ENCODE results near the gene RNF138. TPM values are rescaled to one million over a fixed set of nuclear protein-coding genes. Genes with fewer than 3 reads are reported as not detected.
"Not testable (repeated sequence)": the region's sequence is repeated elsewhere in the genome, so short reads cannot be mapped to it uniquely, and the experiment has no call there.

Gene RNF138
- total RNA-seq, 4 donors from 2014 or later: 23.8 to 94.8 (median 38.7) TPM

DNA sequence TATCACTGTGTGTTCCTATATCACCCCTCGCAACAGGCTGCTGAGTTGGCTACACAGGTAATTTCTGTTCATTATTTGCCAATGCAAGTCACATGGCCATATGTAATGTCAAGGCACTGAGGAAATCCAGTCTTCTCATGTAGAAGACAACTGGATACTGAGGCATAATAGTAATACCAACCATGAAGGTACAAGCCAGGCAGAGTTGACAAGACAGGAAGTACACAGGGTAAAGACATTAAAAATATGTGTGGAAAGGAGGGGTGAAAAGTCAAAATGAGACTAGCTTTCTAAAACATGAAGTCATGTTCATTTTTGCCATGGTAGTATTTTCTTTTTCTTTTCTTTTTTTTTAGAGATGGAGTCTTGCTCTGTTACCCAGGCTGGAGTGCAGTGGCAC, 17.5 kb upstream of the RNF138 start:
- intact Hi-C loops (cut with DNase I; ENCODE audit: low total_unique reads): no loop called here
- H3K4me3 ChIP-seq: no peak overlapping the region
- DNase-seq: no peak
- no peaks in the 10 kb centered on the region for H3K4me1 ChIP-seq
- H3K9me3 ChIP-seq: no peaks in the 10 kb centered on the region
- no peaks in the 10 kb centered on the region for H3K27me3 ChIP-seq
- TF ChIP-seq POLR2A (IDR thresholded peaks at IDR 0.05): no peak
- TF ChIP-seq, protein P1, sequence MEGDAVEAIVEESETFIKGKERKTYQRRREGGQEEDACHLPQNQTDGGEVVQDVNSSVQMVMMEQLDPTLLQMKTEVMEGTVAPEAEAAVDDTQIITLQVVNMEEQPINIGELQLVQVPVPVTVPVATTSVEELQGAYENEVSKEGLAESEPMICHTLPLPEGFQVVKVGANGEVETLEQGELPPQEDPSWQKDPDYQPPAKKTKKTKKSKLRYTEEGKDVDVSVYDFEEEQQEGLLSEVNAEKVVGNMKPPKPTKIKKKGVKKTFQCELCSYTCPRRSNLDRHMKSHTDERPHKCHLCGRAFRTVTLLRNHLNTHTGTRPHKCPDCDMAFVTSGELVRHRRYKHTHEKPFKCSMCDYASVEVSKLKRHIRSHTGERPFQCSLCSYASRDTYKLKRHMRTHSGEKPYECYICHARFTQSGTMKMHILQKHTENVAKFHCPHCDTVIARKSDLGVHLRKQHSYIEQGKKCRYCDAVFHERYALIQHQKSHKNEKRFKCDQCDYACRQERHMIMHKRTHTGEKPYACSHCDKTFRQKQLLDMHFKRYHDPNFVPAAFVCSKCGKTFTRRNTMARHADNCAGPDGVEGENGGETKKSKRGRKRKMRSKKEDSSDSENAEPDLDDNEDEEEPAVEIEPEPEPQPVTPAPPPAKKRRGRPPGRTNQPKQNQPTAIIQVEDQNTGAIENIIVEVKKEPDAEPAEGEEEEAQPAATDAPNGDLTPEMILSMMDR (IDR thresholded peaks at IDR 0.05): no peak
- no peak overlapping the region for H3K27ac ChIP-seq
- H3K36me3 ChIP-seq: no peaks in the 10 kb centered on the region

DNA sequence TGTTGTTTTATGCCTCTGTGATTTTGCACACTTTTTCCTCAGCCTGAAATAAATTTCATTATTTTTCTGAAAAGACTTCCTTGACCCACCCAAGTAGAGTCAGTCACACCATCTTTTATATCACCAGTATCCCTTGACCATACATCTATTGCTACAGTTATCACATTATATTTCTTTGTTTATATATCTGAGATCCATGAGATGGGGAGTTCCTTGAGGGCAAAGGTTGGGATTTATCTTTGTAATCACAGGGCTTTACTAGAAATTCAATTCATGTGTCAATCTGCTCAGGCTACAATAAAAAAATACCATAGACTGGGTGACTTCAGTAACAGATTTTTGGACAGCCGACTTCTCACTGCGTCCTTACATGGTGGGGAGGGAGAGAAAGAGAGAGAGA, 12.8 kb upstream of the RNF138 start:
- Histone ChIP-seq H3K36me3 (no peaks in the 10 kb centered on the region), H3K4me3 (no peak overlapping the region), H3K4me1 (no peaks in the 10 kb centered on the region), H3K9me3 (no peaks in the 10 kb centered on the region), H3K27me3 (no peaks in the 10 kb centered on the region), H3K27ac (no peak overlapping the region)
- intact Hi-C loops (cut with DNase I; ENCODE audit: low total_unique reads): no loop called here
- TF ChIP-seq POLR2A (IDR thresholded peaks at IDR 0.05): no peak
- TF ChIP-seq, protein P1 (IDR thresholded peaks at IDR 0.05): no peak
- DNase-seq: no peak

DNA sequence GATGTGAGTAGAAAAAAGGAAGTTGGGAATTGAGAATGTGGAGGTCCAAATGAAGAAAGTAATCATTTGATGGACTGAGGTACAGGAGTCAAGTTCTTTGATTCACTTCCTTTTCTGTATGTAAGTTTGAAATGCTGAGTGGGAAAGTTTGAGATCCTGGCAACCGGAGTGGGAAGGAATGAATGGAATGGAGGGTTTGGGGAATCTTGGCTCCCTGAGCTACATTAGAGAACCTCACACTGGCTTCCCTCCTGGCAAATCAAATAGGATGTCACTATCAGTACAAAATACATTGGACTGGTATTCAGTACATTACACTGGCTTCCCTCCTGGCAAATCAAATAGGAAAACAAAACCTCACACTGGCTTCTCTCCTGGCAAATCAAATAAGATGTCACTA, 9.8 kb upstream of the RNF138 start:
- DNase-seq: no peak
- TF ChIP-seq POLR2A (IDR thresholded peaks at IDR 0.05): no peak
- TF ChIP-seq, protein P1 (IDR thresholded peaks at IDR 0.05): no peak
- Histone ChIP-seq H3K27me3 (no peaks in the 10 kb centered on the region), H3K4me3 (no peak overlapping the region), H3K36me3 (no peaks in the 10 kb centered on the region), H3K4me1 (no peaks in the 10 kb centered on the region), H3K9me3 (no peaks in the 10 kb centered on the region), H3K27ac (no peak overlapping the region)
- intact Hi-C loops (cut with DNase I; ENCODE audit: low total_unique reads): no loop called here

DNA sequence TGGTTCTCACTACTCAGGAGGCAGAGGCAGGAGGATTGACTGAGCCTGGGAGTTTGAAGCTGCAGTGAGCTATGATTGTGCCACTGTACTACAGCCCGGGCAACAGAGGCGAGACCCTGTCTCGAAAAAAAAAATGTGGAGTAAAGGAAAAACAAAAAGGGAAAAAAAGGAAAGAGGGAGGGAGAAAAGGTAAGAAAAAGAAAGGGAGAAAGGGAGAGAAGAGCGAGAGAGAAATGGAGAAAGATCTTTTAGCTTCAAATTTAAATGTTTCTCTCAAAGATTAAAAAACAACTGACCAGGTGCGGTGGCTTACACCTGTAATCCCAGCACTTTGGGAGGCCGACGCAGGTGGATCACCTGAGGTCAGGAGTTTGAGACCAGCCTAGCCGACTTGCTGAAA, 7.9 kb upstream of the RNF138 start:
- H3K9me3 ChIP-seq: no peaks in the 10 kb centered on the region
- H3K27ac ChIP-seq: no peak overlapping the region
- TF ChIP-seq POLR2A (IDR thresholded peaks at IDR 0.05): no peak
- TF ChIP-seq, protein P1 (IDR thresholded peaks at IDR 0.05): no peak
- intact Hi-C loops (cut with DNase I; ENCODE audit: low total_unique reads): no loop called here
- no peaks in the 10 kb centered on the region for H3K4me1 ChIP-seq
- no peaks in the 10 kb centered on the region for H3K27me3 ChIP-seq
- no peak for DNase-seq
- H3K4me3 ChIP-seq: no peak overlapping the region
- no peaks in the 10 kb centered on the region for H3K36me3 ChIP-seq

DNA sequence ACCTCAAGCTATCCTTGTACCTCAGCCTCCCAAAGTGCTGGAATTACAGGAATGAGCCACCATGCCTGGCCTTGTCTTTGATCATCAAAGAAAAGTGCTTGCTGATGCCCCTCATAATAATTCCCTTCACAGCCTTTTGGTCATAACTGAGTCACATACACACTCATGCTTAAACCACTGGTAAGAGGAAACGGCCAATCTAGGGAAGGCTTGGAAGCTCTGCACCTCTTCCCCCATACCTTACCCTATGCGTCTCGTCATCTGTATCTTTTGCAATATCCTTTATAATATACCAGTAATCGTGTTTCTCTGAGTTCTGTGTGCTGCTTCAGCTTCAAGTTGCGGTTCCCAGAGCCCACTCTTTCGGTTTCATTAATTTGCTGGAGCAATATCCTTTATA, 4.8 kb upstream of the RNF138 start:
- H3K9me3 ChIP-seq: no peaks in the 10 kb centered on the region
- TF ChIP-seq POLR2A (IDR thresholded peaks at IDR 0.05): no peak
- TF ChIP-seq, protein P1 (IDR thresholded peaks at IDR 0.05): no peak
- H3K27ac ChIP-seq: no peak overlapping the region
- DNase-seq: no peak
- no peaks in the 10 kb centered on the region for H3K4me1 ChIP-seq
- H3K36me3 ChIP-seq: no peaks in the 10 kb centered on the region
- H3K27me3 ChIP-seq: no peaks in the 10 kb centered on the region
- intact Hi-C loops (cut with DNase I; ENCODE audit: low total_unique reads): no loop called here
- H3K4me3 ChIP-seq: no peak overlapping the region

DNA sequence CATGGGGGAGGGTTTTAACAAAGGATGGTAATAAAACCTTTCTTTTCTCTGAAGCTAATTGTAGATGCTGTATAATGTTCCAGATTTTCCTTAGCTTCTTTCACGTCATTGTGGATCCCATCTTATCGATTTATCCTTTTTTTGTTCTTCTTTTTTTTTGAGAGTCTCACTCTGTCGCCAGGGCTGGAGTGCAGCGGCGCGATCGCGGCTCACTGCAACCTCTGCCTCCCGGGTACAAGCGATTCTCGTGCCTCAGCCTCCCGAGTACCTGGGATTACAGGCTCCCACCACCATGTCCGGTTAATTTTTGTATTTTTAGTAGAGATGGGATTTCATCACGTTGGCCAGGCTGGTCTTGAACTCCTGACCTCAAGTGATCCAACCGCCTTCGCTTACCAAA, 843 bp upstream of the RNF138 start:
- peak overlapping the region; percentile 99 for H3K27ac ChIP-seq
- not testable (repeated sequence) for H3K27me3 ChIP-seq

More for the DNA sequence above, 843 bp upstream of the RNF138 start:
- H3K4me1 ChIP-seq; H3K36me3 ChIP-seq; H3K9me3 ChIP-seq; H3K4me3 ChIP-seq; intact Hi-C loops (cut with DNase I; ENCODE audit: low total_unique reads); DNase-seq: not testable (repeated sequence)

Data from uterus (tissue), 4 donors.